Lower leg skin (tissue), 4 donors: Measurements from ENCODE around the gene CADPS2. TPM values are rescaled to one million over a fixed set of nuclear protein-coding genes. Genes with fewer than 3 reads are reported as not detected.

Experiments
- DNase-seq, 2 donors: peaks; one replicate each; pipeline ENCODE4 v3.0.0-alpha.2; 2019; ENCODE audit warnings: low spot score in 2 of 2
- H3K4me3 ChIP-seq: fragments of 200-600 bp; sonication (generic); 2 replicates; pipeline ENCODE4 v1.5.1; 2017; ENCODE audit warnings: mild to moderate bottlenecking, low read depth; ENCODE audit not compliant: poor library complexity, severe bottlenecking
- POLR2A ChIP-seq, 2 donors: fragments of 450-650 bp; IDR thresholded peaks; one replicate each; pipeline ENCODE4 v1.6.1; 2016 to 2017; ENCODE audit warnings: antibody characterized with exemption in 2 of 2, mild to moderate bottlenecking in 1 of 2, moderate library complexity in 1 of 2
- whole genome bisulfite sequencing, 2 donors: methylation state at CpG; one replicate each; pipeline ENCODE4 v1.1.5; 2018; 5-methylcytosine and 5-hydroxymethylcytosine counted together
- intact Hi-C: fragments of 100-400 bp; cut with DNase I; formaldehyde crosslinking; loops from one replicate; pipeline ENCODE4 v1.15.0; 2023; ENCODE audit warnings: low total_unique reads
- total RNA-seq, 4 donors: library from RNA; depleted of rRNA; stranded (reverse); fragments of >200 nt; gene quantifications; one replicate each; pipeline ENCODE4 v1.1.0, GENCODE V29; 2016
- TF ChIP-seq, protein P1 (sequence below), 3 donors: fragments of 450-650 bp; IDR thresholded peaks; one replicate each; pipeline ENCODE4 v1.5.1; 2016; ENCODE audit warnings: antibody characterized with exemption in 3 of 3, mild to moderate bottlenecking in 3 of 3, moderate library complexity in 2 of 3

Gene CADPS2
- total RNA-seq, 4 donors from 2014 or later, result 4.1 to 11.6 (median 6.5) TPM

DNA sequence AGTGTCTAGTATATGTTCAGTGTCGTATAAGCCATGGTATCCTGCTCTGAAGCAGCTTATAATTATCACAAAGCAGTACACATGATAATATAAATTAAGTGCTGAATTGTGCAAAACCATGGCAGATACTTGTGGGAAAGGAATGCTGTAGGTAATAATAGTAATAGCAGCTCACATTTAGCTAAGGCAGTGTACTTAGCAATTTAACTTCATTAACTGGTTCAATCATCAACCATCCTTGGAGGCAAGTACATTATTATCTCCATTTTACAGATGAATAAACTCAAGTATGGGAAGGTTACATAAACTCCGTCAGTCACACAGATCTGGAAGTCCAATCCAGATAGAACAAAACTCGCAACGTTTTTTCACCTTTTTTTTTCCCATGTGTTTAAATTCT lies 161.9 kb downstream of the CADPS2 start:
- 90 to 92% methylated on average over 4 of the region's 4 CpGs for WGBS, 2 donors
- no peak for DNase-seq
- no peak overlapping the region for H3K4me3 ChIP-seq
- intact Hi-C loops, result no loop called here
- no peak for TF ChIP-seq POLR2A (IDR thresholded peaks at IDR 0.05)
- TF ChIP-seq, protein P1, sequence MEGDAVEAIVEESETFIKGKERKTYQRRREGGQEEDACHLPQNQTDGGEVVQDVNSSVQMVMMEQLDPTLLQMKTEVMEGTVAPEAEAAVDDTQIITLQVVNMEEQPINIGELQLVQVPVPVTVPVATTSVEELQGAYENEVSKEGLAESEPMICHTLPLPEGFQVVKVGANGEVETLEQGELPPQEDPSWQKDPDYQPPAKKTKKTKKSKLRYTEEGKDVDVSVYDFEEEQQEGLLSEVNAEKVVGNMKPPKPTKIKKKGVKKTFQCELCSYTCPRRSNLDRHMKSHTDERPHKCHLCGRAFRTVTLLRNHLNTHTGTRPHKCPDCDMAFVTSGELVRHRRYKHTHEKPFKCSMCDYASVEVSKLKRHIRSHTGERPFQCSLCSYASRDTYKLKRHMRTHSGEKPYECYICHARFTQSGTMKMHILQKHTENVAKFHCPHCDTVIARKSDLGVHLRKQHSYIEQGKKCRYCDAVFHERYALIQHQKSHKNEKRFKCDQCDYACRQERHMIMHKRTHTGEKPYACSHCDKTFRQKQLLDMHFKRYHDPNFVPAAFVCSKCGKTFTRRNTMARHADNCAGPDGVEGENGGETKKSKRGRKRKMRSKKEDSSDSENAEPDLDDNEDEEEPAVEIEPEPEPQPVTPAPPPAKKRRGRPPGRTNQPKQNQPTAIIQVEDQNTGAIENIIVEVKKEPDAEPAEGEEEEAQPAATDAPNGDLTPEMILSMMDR (IDR thresholded peaks at IDR 0.05), result no peak

DNA sequence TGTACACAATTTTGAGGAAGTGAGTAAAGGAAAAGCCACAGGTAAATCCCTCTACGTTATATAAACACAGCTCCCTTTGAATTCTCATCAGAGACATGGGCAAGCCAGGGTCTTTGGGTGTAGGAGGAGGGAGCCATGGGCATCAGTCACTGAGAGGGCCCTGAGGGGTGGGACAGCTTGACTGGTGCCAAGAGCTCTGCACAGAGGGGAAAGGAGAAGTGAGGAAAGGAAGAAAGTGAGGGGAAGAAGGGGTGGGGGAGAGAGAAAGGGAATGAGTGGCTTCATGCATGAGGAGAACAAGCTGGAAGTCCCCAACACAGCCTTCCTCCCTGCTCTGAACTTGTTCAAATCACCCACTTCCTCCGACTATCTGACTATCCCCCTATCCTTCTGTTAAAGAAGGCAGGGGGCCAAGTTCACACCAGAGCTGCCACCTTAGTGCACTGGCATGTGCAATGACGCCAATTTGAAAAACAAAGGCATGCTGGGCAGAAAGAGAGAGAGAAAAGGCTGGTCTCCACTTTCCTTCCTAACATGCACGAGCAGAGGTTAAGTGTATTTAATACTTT lies 167.2 kb downstream of the CADPS2 start:
- DNase-seq, result no peak
- WGBS, 2 donors, result 80 to 83% methylated on average over 4 of the region's 4 CpGs
- no peak overlapping the region for H3K4me3 ChIP-seq
- intact Hi-C loops, result no loop called here
- no peak for TF ChIP-seq POLR2A (IDR thresholded peaks at IDR 0.05)
- TF ChIP-seq, protein P1 (IDR thresholded peaks at IDR 0.05), result no peak

DNA sequence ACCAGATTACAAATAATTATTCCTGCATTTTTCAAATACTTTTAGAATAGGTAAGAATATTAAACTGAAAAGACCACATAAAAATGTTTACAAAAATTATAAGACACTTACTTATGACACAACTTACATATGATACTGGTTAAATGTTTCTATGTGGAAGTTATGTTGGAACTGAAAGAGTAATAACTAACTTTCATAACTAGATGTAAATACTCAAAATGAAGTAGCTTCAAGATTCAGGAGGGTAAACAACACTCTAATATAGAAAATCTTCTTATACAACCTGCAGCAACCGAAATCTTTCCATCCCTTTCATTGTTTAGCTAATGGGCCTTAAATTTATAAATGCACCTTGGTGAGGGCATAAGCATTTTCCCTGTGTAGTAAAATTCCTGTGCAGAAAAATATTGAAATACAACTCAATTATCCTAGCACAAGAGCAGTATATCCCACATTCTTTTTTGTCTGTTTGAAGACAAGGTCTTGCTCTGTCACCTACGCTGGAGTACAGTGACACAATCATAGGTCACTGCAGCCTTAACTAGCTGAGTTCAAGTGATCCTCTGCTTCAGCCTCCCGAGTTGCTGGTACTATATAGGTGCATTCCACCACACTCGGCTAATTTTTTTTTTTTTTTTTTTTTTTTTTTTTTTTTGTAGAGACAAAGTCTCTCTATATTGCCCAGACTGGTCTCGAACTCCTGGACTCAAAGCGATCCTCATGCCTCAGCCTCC lies 168.7 kb downstream of the CADPS2 start:
- WGBS, 2 donors, result 91 to 95% methylated on average over 6 of the region's 6 CpGs
- no peak for DNase-seq
- no peak overlapping the region for H3K4me3 ChIP-seq
- intact Hi-C loops, result no loop called here
- TF ChIP-seq, protein P1 (IDR thresholded peaks at IDR 0.05), result no peak
- no peak for TF ChIP-seq POLR2A (IDR thresholded peaks at IDR 0.05)

DNA sequence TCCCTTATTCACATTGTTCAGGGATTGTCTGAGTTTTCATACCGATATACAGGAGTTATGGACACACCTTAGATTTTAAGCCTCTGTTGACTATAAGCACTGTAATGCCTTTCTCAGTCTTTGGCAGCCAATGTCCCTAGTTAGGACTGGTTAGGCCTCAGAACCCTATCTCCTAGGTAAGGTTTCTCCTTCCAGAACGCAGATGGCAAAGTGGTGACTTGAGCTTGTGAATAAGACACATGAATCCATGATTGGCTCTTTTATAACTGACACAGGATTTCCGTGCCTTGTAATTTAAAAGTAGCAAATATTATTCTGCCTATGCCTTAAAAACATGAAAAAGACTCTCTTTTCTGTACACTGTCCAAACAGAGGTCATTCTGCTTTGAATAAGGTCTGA lies 171.1 kb downstream of the CADPS2 start:
- WGBS, 2 donors, result 76 to 93% methylated on average over 3 of the region's 3 CpGs
- no peak overlapping the region for H3K4me3 ChIP-seq
- DNase-seq, result no peak
- intact Hi-C loops, result no loop called here
- TF ChIP-seq POLR2A (IDR thresholded peaks at IDR 0.05), result no peak
- TF ChIP-seq, protein P1 (IDR thresholded peaks at IDR 0.05), result no peak

DNA sequence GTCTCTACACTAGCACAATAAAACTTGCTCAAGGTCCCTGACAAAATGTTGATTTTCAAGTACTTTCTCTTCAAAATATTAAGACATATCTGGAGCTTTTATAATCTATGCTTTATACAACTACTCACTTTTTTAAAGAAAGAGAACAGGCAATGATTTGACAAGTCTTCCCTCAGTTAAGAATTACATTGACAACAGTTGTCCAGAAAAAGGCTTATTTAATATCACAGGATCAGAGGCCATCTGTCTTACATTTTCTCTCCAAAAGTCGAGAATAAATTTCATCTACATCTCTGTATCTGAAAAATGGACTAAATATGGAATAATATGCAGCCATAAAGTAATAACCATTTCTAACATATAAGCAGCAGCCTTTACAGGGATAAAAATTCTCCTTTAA lies 175.3 kb downstream of the CADPS2 start:
- WGBS, 2 donors, result 60 to 72% methylated on average over 1 of the region's 1 CpG
- intact Hi-C loops, result no loop called here
- no peak for DNase-seq
- H3K4me3 ChIP-seq, result no peak overlapping the region
- TF ChIP-seq, protein P1 (IDR thresholded peaks at IDR 0.05), result no peak
- no peak for TF ChIP-seq POLR2A (IDR thresholded peaks at IDR 0.05)
